ENCODE data around the gene ACTL6B. TPM values are rescaled to one million over a fixed set of nuclear protein-coding genes. Genes with fewer than 3 reads are reported as not detected.

Gene ACTL6B
- total RNA-seq, 2 experiments from 2014 or later, result not detected

- POLR2A ChIA-PET, result no interaction called here
- CTCF ChIA-PET, result interaction anchor here (1.0 to 1.6 kb wide), 3 partner anchors 8 to 167 kb away, joined by 3 read pairs; partner anchors contain the start of gene SLC12A9
Observed at GRCh38 chr7:100685631-100686145, 29.4 kb upstream of the ACTL6B start.

GRCh38 chr7:100685049-100685605 lies 28.9 kb upstream of the ACTL6B start:
- POLR2A ChIA-PET, result no interaction called here

DNA sequence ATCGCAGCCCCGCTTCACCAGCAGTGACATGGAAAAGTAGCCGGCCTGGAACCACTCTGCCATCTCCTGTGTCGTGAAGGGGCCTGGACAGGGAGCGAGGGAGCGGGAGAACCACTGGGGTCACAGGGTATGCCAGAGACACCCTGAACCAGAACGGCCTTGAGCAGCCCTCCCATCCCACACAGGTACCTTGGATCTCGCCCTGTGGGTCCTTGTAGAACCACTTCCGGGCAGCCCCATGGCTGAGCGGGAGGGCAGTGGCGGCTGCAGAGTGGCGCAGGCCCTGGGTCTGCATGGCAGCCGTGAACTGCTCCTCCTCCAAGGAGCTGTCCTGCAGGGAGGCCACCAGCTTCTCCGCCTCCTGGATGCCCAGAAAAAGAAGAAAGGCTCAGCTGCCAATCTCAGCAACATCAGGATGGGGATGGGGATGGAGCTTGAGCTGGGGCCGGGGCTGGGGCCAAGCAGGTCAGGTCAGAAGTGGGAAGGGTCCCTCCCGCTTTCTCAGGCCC lies 28.3 kb upstream of the ACTL6B start:
- POLR2A ChIA-PET, result no interaction called here
- CTCF ChIA-PET, result interaction anchor here (0.6 to 1.6 kb wide), 3 partner anchors 51 to 168 kb away, joined by 3 read pairs; partner anchors contain the start of gene SLC12A9

More at GRCh38 chr7:100685049-100685605, 28.9 kb upstream of the ACTL6B start:
- CTCF ChIA-PET, result interaction anchor here (1.0 to 1.6 kb wide), 3 partner anchors 8 to 167 kb away, joined by 3 read pairs; partner anchors contain the start of gene SLC12A9

GRCh38 chr7:100683659-100684533 lies 27.6 kb upstream of the ACTL6B start:
- CTCF ChIA-PET, result interaction anchor here (0.6 to 1.2 kb wide), 2 partner anchors 22 to 125 kb away, joined by 3 to 4 read pairs; partner anchors contain the start of gene POP7
- POLR2A ChIA-PET, result interaction anchor here (1.6 kb wide), 1 partner anchor 98 kb away, joined by 5 read pairs; the partner anchor contains the start of genes FBXO24 and LRCH4

DNA sequence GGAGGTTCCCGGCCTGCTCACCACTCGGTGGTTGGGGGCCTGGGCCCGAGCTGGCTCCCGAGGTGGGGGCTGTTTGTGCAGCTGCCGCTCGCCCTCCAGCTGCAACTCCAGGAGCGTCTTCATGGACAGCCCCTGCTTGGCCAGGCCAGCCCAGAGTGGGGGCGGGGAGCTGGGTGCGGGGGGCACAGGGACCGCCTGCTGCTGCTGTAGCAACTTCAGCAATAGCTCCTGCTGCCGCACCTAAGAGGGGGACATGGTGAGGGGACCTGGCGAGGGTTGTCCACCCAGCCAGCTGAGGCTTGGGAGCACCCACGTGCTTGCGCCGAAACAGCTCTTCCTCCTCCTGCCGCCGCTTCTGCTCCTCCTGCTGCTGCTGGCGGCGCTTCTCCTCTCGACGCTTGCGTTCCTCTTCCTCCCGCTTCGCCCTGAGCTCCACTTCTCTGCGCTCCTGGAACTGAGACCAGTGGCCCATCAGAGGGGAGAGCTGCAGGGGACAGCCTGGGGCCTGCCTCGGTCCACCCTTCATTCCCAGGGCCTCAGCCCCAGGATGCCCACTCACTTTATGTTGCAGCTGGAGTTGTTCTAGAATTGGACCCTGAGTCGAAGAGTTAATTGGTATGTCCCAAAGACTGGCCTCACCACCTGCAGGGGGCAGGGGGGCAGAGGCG lies 26.9 kb upstream of the ACTL6B start:
- POLR2A ChIA-PET, result interaction anchor here (1.3 to 1.6 kb wide), 2 partner anchors 50 to 97 kb away, joined by 3 to 5 read pairs; partner anchors contain the start of genes FBXO24 and LRCH4
- CTCF ChIA-PET, result interaction anchor here (0.8 to 9.2 kb wide), 3 partner anchors 8 to 42 kb away, joined by 3 to 68 read pairs (median 4); partner anchors contain the start of gene POP7

- CTCF ChIA-PET, result interaction anchor here (0.8 to 9.2 kb wide), 4 partner anchors 9 to 49 kb away, joined by 3 to 68 read pairs (median 12); partner anchors contain the start of gene POP7
- POLR2A ChIA-PET, result interaction anchor here (1.3 to 1.6 kb wide), 2 partner anchors 49 to 96 kb away, joined by 3 to 5 read pairs; partner anchors contain the start of genes FBXO24 and LRCH4
Observed at GRCh38 chr7:100682228-100682741, 26.0 kb upstream of the ACTL6B start.

DNA sequence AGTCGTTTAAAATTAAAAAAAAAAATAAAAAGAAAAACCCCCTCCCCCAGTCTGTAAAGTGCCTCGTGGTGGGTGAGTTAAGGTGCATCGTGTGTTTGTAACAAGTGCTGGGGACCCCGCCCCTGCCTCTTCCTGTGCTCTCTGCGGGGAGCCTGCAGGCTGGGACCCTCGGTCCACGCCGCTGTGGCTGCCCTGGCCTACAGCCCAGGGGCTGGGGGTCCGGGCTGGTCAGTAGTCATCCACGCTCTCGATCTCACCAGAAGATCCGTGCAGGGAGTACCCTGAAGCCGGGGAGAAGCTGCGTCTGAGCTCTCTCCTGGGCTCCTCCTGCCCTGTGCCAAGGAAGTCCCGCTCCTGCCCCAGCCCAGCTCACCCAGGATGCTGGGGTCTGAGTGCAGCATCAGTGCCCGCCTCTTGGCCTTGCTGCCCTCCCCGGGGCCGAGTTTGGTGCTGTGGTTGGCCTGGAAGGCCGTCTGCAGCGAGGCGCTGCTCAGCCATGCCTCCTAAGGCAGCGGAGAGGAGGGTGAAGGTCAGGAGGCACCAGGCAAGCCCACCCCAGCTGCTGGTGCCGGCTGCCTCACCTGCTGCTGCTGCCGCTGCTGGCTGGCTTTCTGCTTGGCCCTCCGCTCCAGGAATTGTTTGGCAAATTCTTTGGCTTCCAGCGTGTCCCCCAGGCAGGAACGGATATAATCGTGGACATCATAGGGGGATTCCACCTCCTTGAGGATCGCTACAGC lies 25.4 kb upstream of the ACTL6B start:
- POLR2A ChIA-PET, result interaction anchor here (1.3 kb wide), 1 partner anchor 49 kb away, joined by 3 read pairs; no protein-coding TSS in a partner anchor
- CTCF ChIA-PET, result interaction anchor here (0.8 to 9.2 kb wide), 3 partner anchors 10 to 69 kb away, joined by 4 to 68 read pairs (median 21); partner anchors contain the start of gene MOSPD3

- ChIA-PET POLR2A (interaction anchor here (0.6 to 0.9 kb wide), 2 partner anchors 25 to 69 kb away, joined by 3 to 12 read pairs; partner anchors contain the start of gene POP7), CTCF (interaction anchor here (0.7 to 9.2 kb wide), 4 partner anchors 11 to 68 kb away, joined by 3 to 68 read pairs (median 12); partner anchors contain the start of gene MOSPD3)
Observed at GRCh38 chr7:100680576-100681271, 24.5 kb upstream of the ACTL6B start.

GRCh38 chr7:100679927-100680575 lies 23.8 kb upstream of the ACTL6B start:
- ChIA-PET CTCF (interaction anchor here (2.4 to 9.2 kb wide), 3 partner anchors 11 to 67 kb away, joined by 7 to 68 read pairs (median 21); partner anchors contain the start of gene MOSPD3), POLR2A (interaction anchor here (0.6 to 0.9 kb wide), 2 partner anchors 26 to 69 kb away, joined by 3 to 12 read pairs; partner anchors contain the start of gene POP7)

- ChIA-PET POLR2A (no interaction called here), CTCF (interaction anchor here (2.4 to 9.2 kb wide), 3 partner anchors 12 to 66 kb away, joined by 7 to 68 read pairs (median 21); partner anchors contain the start of gene MOSPD3)
Observed at GRCh38 chr7:100679129-100679926, 23.1 kb upstream of the ACTL6B start.

- POLR2A ChIA-PET, result no interaction called here
Observed at GRCh38 chr7:100678291-100678984, 22.2 kb upstream of the ACTL6B start.

GRCh38 chr7:100677308-100678267 lies 21.3 kb upstream of the ACTL6B start:
- ChIA-PET POLR2A (interaction anchor here (0.7 kb wide), 1 partner anchor 136 kb away, joined by 3 read pairs; no protein-coding TSS in a partner anchor), CTCF (interaction anchor here (0.5 to 9.2 kb wide), 5 partner anchors 8 to 219 kb away, joined by 3 to 68 read pairs (median 3); partner anchors contain the start of genes MOSPD3 and SLC12A9)

More at GRCh38 chr7:100678291-100678984, 22.2 kb upstream of the ACTL6B start:
- CTCF ChIA-PET, result interaction anchor here (0.5 to 9.2 kb wide), 4 partner anchors 13 to 220 kb away, joined by 3 to 68 read pairs (median 14); partner anchors contain the start of gene MOSPD3

All from activated CD8-positive, alpha-beta memory T cell treated with anti-CD3 and anti-CD28 coated beads for 36 hours (primary cell).